H1 (cell line): ENCODE results near the gene ANKRD34B. TPM values are rescaled to one million over a fixed set of nuclear protein-coding genes. Genes with fewer than 3 reads are reported as not detected.

Source experiments
- CTCF ChIA-PET: fragments of 300-600 bp; sonication (Branson Sonifier 250); formaldehyde crosslinking; loops from one replicate; lab custom pipeline; 2021; ENCODE audit not compliant: partially characterized antibody; lab: Charles Lee
- POLR2A ChIA-PET: fragments of 300-600 bp; sonication (Branson Sonifier 250); formaldehyde crosslinking; loops from one replicate; lab custom pipeline; 2021; ENCODE audit warnings: inconsistent platforms; ENCODE audit not compliant: partially characterized antibody; lab: Charles Lee
- DNase-seq, 2 experiments: peaks; one replicate each; pipeline versions ENCODE4 v3.0.0 to v3.0.0-alpha.2; 2010 to 2022; ENCODE audit warnings: low spot score in 2 of 2, low read depth in 1 of 2, mixed read lengths in 1 of 2
- FAIRE-seq: peaks from 2 replicates; lab custom pipeline; 2011; peaks lifted over from hg19 to GRCh38; lab: Jason Lieb, UNC
- H2AFZ ChIP-seq: 2 replicates; pipeline ENCODE4 v1.8.1; 2012; ENCODE audit warnings: low read length, inconsistent platforms
- H2AK5ac ChIP-seq: 2 replicates; pipeline ENCODE4 v1.6.1; 2013; ENCODE audit warnings: low read depth, low read length
- H2BK120ac ChIP-seq: replicated peaks from 2 replicates; pipeline ENCODE3; 2013; ENCODE audit warnings: low read depth, low read length, inconsistent platforms
- H2BK12ac ChIP-seq: 2 replicates; pipeline ENCODE4 v1.6.1; 2013; ENCODE audit warnings: low read depth, low read length
- H2BK15ac ChIP-seq: 2 replicates; pipeline ENCODE4 v1.6.1; 2013; ENCODE audit warnings: low read length
- H2BK20ac ChIP-seq: 2 replicates; pipeline ENCODE4 v1.6.1; 2013; ENCODE audit warnings: low read length
- H2BK5ac ChIP-seq: 2 replicates; pipeline ENCODE4 v1.6.1; 2013; ENCODE audit warnings: low read depth, low read length
- H3K14ac ChIP-seq: 2 replicates; pipeline ENCODE4 v1.6.1; 2013; ENCODE audit warnings: inconsistent platforms; ENCODE audit not compliant: insufficient read length
- H3K18ac ChIP-seq: 2 replicates; pipeline ENCODE4 v1.6.1; 2013; ENCODE audit warnings: low read length; ENCODE audit errors: extremely low read depth
- H3K23ac ChIP-seq: 2 replicates; pipeline ENCODE4 v1.6.1; 2013; ENCODE audit warnings: inconsistent platforms; ENCODE audit not compliant: insufficient read length
- H3K23me2 ChIP-seq: 2 replicates; pipeline ENCODE4 v1.6.1; 2013; ENCODE audit warnings: low read depth, low read length
- H3K27ac ChIP-seq: 2 replicates; pipeline ENCODE4 v1.6.1; 2011; ENCODE audit warnings: low read depth, low read length, inconsistent platforms
- H3K27me3 ChIP-seq, 4 experiments: replicated peaks in 1 of 4; 1 replicate in 1 of 4; 2 replicates in 3 of 4; pipeline versions ENCODE4 v1.6.1 to v1.8.1; 2011 to 2013; ENCODE audit warnings: low read length in 3 of 4, mild to moderate bottlenecking in 3 of 4, inconsistent platforms in 2 of 4, mixed read lengths in 2 of 4, moderate library complexity in 1 of 4; ENCODE audit not compliant: control insufficient read depth in 3 of 4, insufficient read depth in 3 of 4; ENCODE audit errors: extremely low read depth in 1 of 4
- H3K36me3 ChIP-seq, 4 experiments: 2 replicates each; pipeline versions ENCODE4 v1.6.1 to v1.8.1; 2011 to 2013; ENCODE audit warnings: mild to moderate bottlenecking in 4 of 4, low read length in 3 of 4, moderate library complexity in 2 of 4, control low read depth in 1 of 4, inconsistent platforms in 1 of 4; ENCODE audit not compliant: insufficient read depth in 4 of 4, control insufficient read depth in 2 of 4
- H3K4ac ChIP-seq: replicated peaks from 2 replicates; pipeline ENCODE3; 2013; ENCODE audit warnings: low read length, low read depth, mixed read lengths, inconsistent platforms; ENCODE audit not compliant: insufficient read length
- H3K4me1 ChIP-seq, 4 experiments: replicated peaks in 1 of 4; 1 replicate in 1 of 4; 2 replicates in 3 of 4; pipeline versions ENCODE4 v1.6.1 to v1.8.1; 2011 to 2013; ENCODE audit warnings: low read length in 3 of 4, inconsistent platforms in 2 of 4, mixed read lengths in 1 of 4; ENCODE audit not compliant: insufficient read depth in 4 of 4, control insufficient read depth in 3 of 4
- H3K4me2 ChIP-seq, 2 experiments: 2 replicates each; pipeline versions ENCODE4 v1.6.1 to v1.8.1; 2011 to 2013; ENCODE audit warnings: low read depth in 2 of 2, low read length in 2 of 2, control low read depth in 1 of 2, inconsistent platforms in 1 of 2, mild to moderate bottlenecking in 1 of 2; ENCODE audit not compliant: insufficient read depth in 1 of 2
- H3K4me3 ChIP-seq, 4 experiments: fragments of 200-600, 300-600 bp in 1 of 4; sonication (generic), shearing (Covaris generic), sonication (Bioruptor Twin) in 1 of 4; 2 replicates each; pipeline versions ENCODE4 v1.5.1 to v1.8.1; 2011 to 2016; ENCODE audit warnings: low read length in 4 of 4, low read depth in 3 of 4, control low read depth in 2 of 4, inconsistent platforms in 2 of 4, mild to moderate bottlenecking in 2 of 4, mixed read lengths in 1 of 4, moderate library complexity in 1 of 4; ENCODE audit not compliant: insufficient read depth in 2 of 4; ENCODE audit errors: extremely low read depth in 1 of 4
- H3K56ac ChIP-seq: replicated peaks from 2 replicates; pipeline ENCODE3; 2013; ENCODE audit warnings: low read depth, mild to moderate bottlenecking, mixed read lengths, low read length, inconsistent platforms; ENCODE audit not compliant: insufficient read length
- H3K79me1 ChIP-seq: 2 replicates; pipeline ENCODE4 v1.6.1; 2013; ENCODE audit warnings: low read depth, low read length, control low read depth
- H3K79me2 ChIP-seq, 2 experiments: 2 replicates each; pipeline versions ENCODE4 v1.6.1 to v1.8.1; 2012 to 2013; ENCODE audit warnings: low read length in 2 of 2, mild to moderate bottlenecking in 2 of 2, inconsistent platforms in 1 of 2; ENCODE audit not compliant: insufficient read depth in 2 of 2, control insufficient read depth in 1 of 2
- H3K9ac ChIP-seq, 4 experiments: replicated peaks in 1 of 4; 1 replicate in 1 of 4; 2 replicates in 3 of 4; pipeline versions ENCODE4 v1.6.1 to v1.8.1; 2011 to 2013; ENCODE audit warnings: low read depth in 3 of 4, low read length in 3 of 4, control low read depth in 2 of 4, mild to moderate bottlenecking in 2 of 4, moderate library complexity in 2 of 4, inconsistent platforms in 1 of 4; ENCODE audit errors: extremely low read depth in 1 of 4
- H3K9me3 ChIP-seq, 2 experiments: 2 replicates each; pipeline versions ENCODE4 v1.6.1 to v1.8.1; 2012 to 2013; ENCODE audit warnings: mild to moderate bottlenecking in 2 of 2, moderate library complexity in 2 of 2, control low read depth in 1 of 2, inconsistent platforms in 1 of 2, low read depth in 1 of 2, low read length in 1 of 2, mixed read lengths in 1 of 2; ENCODE audit not compliant: insufficient read depth in 2 of 2
- H4K20me1 ChIP-seq, 2 experiments: replicated peaks in 1 of 2; 2 replicates each; pipeline versions ENCODE3 to v1.8.1; 2011 to 2013; ENCODE audit warnings: inconsistent platforms in 2 of 2, low read length in 2 of 2, mild to moderate bottlenecking in 1 of 2; ENCODE audit not compliant: insufficient read depth in 2 of 2, control insufficient read depth in 1 of 2
- H4K5ac ChIP-seq: 2 replicates; pipeline ENCODE4 v1.6.1; 2013; ENCODE audit warnings: low read length, low read depth, mixed read lengths, inconsistent platforms; ENCODE audit not compliant: insufficient read length
- H4K8ac ChIP-seq: 2 replicates; pipeline ENCODE4 v1.8.0; 2013; ENCODE audit warnings: mild to moderate bottlenecking, moderate library complexity, low read length, inconsistent platforms; ENCODE audit not compliant: insufficient read depth; ENCODE audit errors: extremely low read depth
- H4K91ac ChIP-seq: replicated peaks from 2 replicates; pipeline ENCODE3; 2013; ENCODE audit warnings: low read length, mixed read lengths, inconsistent platforms; ENCODE audit not compliant: insufficient read length
- CTCF ChIP-seq, 3 experiments: IDR thresholded peaks; 1 replicate in 2 of 3; 2 replicates in 1 of 3; pipeline versions ENCODE4 v1.5.1 to v1.6.1; 2011; ENCODE audit warnings: low read length in 3 of 3, mild to moderate bottlenecking in 3 of 3, inconsistent platforms in 2 of 3, low read depth in 1 of 3, moderate library complexity in 1 of 3; ENCODE audit not compliant: insufficient read depth in 1 of 3; ENCODE audit errors: control extremely low read depth in 1 of 3
- EZH2 ChIP-seq: fragments of 200-600 bp; sonication (generic); IDR thresholded peaks from 2 replicates; pipeline ENCODE4 v1.7.1; 2012; ENCODE audit warnings: low read depth, mild to moderate bottlenecking, moderate library complexity, low read length, inconsistent platforms; ENCODE audit not compliant: severe bottlenecking
- GTF2F1 ChIP-seq: IDR thresholded peaks from 2 replicates; pipeline ENCODE4 v1.6.1; 2012; ENCODE audit warnings: low read depth, low read length, improper control_type of control experiment, borderline replicate concordance
- HDAC2 ChIP-seq, 2 experiments: fragments of 300-600 bp in 1 of 2; sonication (generic) in 1 of 2; IDR thresholded peaks; 2 replicates each; pipeline ENCODE4 v1.6.1; 2011 to 2012; ENCODE audit warnings: low read depth in 2 of 2, low read length in 2 of 2, mild to moderate bottlenecking in 2 of 2, moderate library complexity in 2 of 2, borderline replicate concordance in 1 of 2, inconsistent platforms in 1 of 2
- JUND ChIP-seq: IDR thresholded peaks from 2 replicates; pipeline ENCODE4 v1.6.1; 2011; ENCODE audit warnings: mild to moderate bottlenecking, improper control_type of control experiment, low read length
- MAX ChIP-seq: IDR thresholded peaks from 2 replicates; pipeline ENCODE4 v1.6.1; 2012; ENCODE audit warnings: inconsistent platforms
- SUZ12 ChIP-seq: fragments of 200-600 bp; sonication (generic); IDR thresholded peaks from 2 replicates; pipeline ENCODE4 v1.6.1; 2012; ENCODE audit warnings: mild to moderate bottlenecking, inconsistent platforms, low read length, moderate library complexity, mixed read lengths
- TCF12 ChIP-seq: IDR thresholded peaks from 2 replicates; pipeline ENCODE4 v1.6.1; 2011; ENCODE audit warnings: low read depth, mild to moderate bottlenecking, low read length
- WGBS, 2 experiments: shearing (Covaris generic) in 1 of 2; methylation state at CpG; one replicate each; pipeline versions ENCODE4 v1.1.6 to v1.1.7; 2013 to 2015; ENCODE audit warnings: low lambda C conversion rate in 2 of 2, mixed read lengths in 2 of 2, inconsistent platforms in 1 of 2, low coverage in 1 of 2, missing lambda C conversion rate in 1 of 2; ENCODE audit not compliant: insufficient replicate concordance in 2 of 2, insufficient coverage in 1 of 2, insufficient read length in 1 of 2; ENCODE audit errors: extremely low coverage in 1 of 2, missing lambda C conversion rate in 1 of 2; 5-methylcytosine and 5-hydroxymethylcytosine counted together
- polyA plus RNA-seq, 7 experiments: library from polyadenylated mRNA; depleted of rRNA in 3 of 7; stranded (reverse) in 5 of 7; unstranded in 2 of 7; fragments of >200 nt in 5 of 7; fragments of 200-250 nt in 2 of 7; gene quantifications; 1 replicate in 5 of 7; 2 replicates in 1 of 7; 4 replicates in 1 of 7; pipeline versions ENCODE4 v1.2.1 to v1.2.3, GENCODE V29; 2011 to 2013; ENCODE audit warnings: missing spikeins in 2 of 7, mixed read lengths in 2 of 7
- total RNA-seq: library from RNA; stranded (reverse); fragmentation: NEBNext Ultra II Directional; extraction: Animal tissue kit (Norgen Biotek cat#: 25700); gene quantifications from 2 replicates; pipeline ENCODE4 v1.2.1, GENCODE V29; 2021

Gene ANKRD34B
- total and polyA plus RNA-seq, 2 of the 8 experiments (the other 6 are each of a cell fraction or from before 2014, with no cell fraction given), result 1.5 to 6.3 TPM

- no peak for FAIRE-seq
- no peaks in the 10 kb centered on the region for H3K79me1 ChIP-seq
- no peak overlapping the region for H3K4ac ChIP-seq
- WGBS, 2 experiments, result 81% methylated on average over 2 of the region's 2 CpGs; no CpG with 5 or more reads in 1 of the 2 experiments
- no peak overlapping the region for H2BK15ac ChIP-seq
- H2BK12ac ChIP-seq, result no peak overlapping the region
- TF ChIP-seq MAX, result no peak
- no peak for TF ChIP-seq CTCF (IDR thresholded peaks at IDR 0.05; ENCODE audit: control extremely low read depth in 1 of 3, insufficient read depth in 1 of 3, low read depth in 1 of 3, low read length in 3 of 3)
- no peak for TF ChIP-seq GTF2F1
- no peak for TF ChIP-seq SUZ12
- no peak for TF ChIP-seq HDAC2 (IDR thresholded peaks at IDR 0.05; ENCODE audit: borderline replicate concordance in 1 of 2, low read depth in 2 of 2, low read length in 2 of 2)
- TF ChIP-seq TCF12, result no peak
- no peak for TF ChIP-seq EZH2
- no peak for TF ChIP-seq JUND
- TF ChIP-seq, all 59 proteins: peak for 0
- peak in 1 of 2 experiments; percentile 34 for DNase-seq
- H4K91ac ChIP-seq, result no peak overlapping the region
- H3K18ac ChIP-seq, result no peak overlapping the region
- H3K23ac ChIP-seq, result no peak overlapping the region
- POLR2A ChIA-PET, result interaction anchor here (0.7 to 1.2 kb wide), 2 partner anchors 31 to 511 kb away, joined by 3 read pairs; partner anchors contain the start of gene ANKRD34B
- H3K9me3 ChIP-seq, result no peaks in the 10 kb centered on the region
- H4K20me1 ChIP-seq, result no peaks in the 10 kb centered on the region
- H2BK5ac ChIP-seq, result no peak overlapping the region
- no peak overlapping the region for H2BK120ac ChIP-seq
- H3K23me2 ChIP-seq, result no peaks in the 10 kb centered on the region
- H2BK20ac ChIP-seq, result no peak overlapping the region
- peak overlapping the region; percentile 53 for H3K56ac ChIP-seq
- CTCF ChIA-PET, result interaction anchor here (1.2 kb wide), 1 partner anchor 121 kb away, joined by 3 read pairs; no protein-coding TSS in a partner anchor
- no peaks in the 10 kb centered on the region; a peak in 1 of 7 replicates for H3K27me3 ChIP-seq
- H3K36me3 ChIP-seq, result no peaks in the 10 kb centered on the region
- no peaks in the 10 kb centered on the region for H3K79me2 ChIP-seq
- H3K4me3 ChIP-seq, result no peak overlapping the region
- H3K9ac ChIP-seq, result no peak overlapping the region
- no peak overlapping the region for H4K8ac ChIP-seq
- no peak overlapping the region for H2AK5ac ChIP-seq
- H3K4me2 ChIP-seq, result no peak overlapping the region
- H3K4me1 ChIP-seq, result no peaks in the 10 kb centered on the region
- H3K14ac ChIP-seq, result no peak overlapping the region
- no peak overlapping the region for H2AFZ ChIP-seq
- H3K27ac ChIP-seq, result no peak overlapping the region
- no peak overlapping the region for H4K5ac ChIP-seq
Observed at GRCh38 chr5:80600943-80601693, 31.0 kb upstream of the ANKRD34B start.
